H9 (cell line): ENCODE results near the gene PRPF6. TPM values are rescaled to one million over a fixed set of nuclear protein-coding genes. Genes with fewer than 3 reads are reported as not detected.

Experiments
- DNase-seq: peaks from one replicate; pipeline ENCODE4 v3.0.0-alpha.2; 2017
- H2AFZ ChIP-seq: one replicate; pipeline ENCODE4 v1.6.1; 2013; ENCODE audit warnings: mild to moderate bottlenecking, low read length, control low read depth, moderate library complexity
- H2AK5ac ChIP-seq: 2 replicates; pipeline ENCODE4 v1.6.1; 2013; ENCODE audit warnings: low read length, control low read depth, mixed read lengths; ENCODE audit not compliant: insufficient read length
- H2BK120ac ChIP-seq: one replicate; pipeline ENCODE4 v1.6.1; 2013; ENCODE audit warnings: low read depth, mild to moderate bottlenecking, low read length, control low read depth, inconsistent platforms; ENCODE audit not compliant: poor library complexity, severe bottlenecking
- H2BK12ac ChIP-seq: 2 replicates; pipeline ENCODE4 v1.6.1; 2013; ENCODE audit warnings: low read length, control low read depth, mixed read lengths, low read depth; ENCODE audit not compliant: insufficient read length
- H2BK15ac ChIP-seq: 2 replicates; pipeline ENCODE4 v1.6.1; 2013; ENCODE audit warnings: low read depth, low read length, control low read depth
- H2BK20ac ChIP-seq: one replicate; pipeline ENCODE4 v1.6.1; 2013; ENCODE audit warnings: low read depth, mild to moderate bottlenecking, low read length, control low read depth, inconsistent platforms; ENCODE audit not compliant: poor library complexity, severe bottlenecking
- H2BK5ac ChIP-seq: 2 replicates; pipeline ENCODE4 v1.6.1; 2013; ENCODE audit warnings: low read length, control low read depth, mixed read lengths; ENCODE audit not compliant: insufficient read length
- H3K14ac ChIP-seq: 2 replicates; pipeline ENCODE4 v1.6.1; 2013; ENCODE audit warnings: low read length, control low read depth; ENCODE audit not compliant: insufficient read depth
- H3K18ac ChIP-seq: 2 replicates; pipeline ENCODE4 v1.6.1; 2013; ENCODE audit warnings: low read depth, mild to moderate bottlenecking, mixed read lengths, low read length, control low read depth; ENCODE audit not compliant: insufficient read length
- H3K23ac ChIP-seq: 2 replicates; pipeline ENCODE4 v1.6.1; 2013; ENCODE audit warnings: low read length, control low read depth, mixed read lengths, low read depth; ENCODE audit not compliant: insufficient read length
- H3K23me2 ChIP-seq: 2 replicates; pipeline ENCODE4 v1.6.1; 2013; ENCODE audit warnings: low read depth, mild to moderate bottlenecking, mixed read lengths, low read length, control low read depth; ENCODE audit not compliant: insufficient read length, poor library complexity, severe bottlenecking
- H3K27ac ChIP-seq: 2 replicates; pipeline ENCODE4 v1.5.1; 2013; ENCODE audit warnings: low read length, control low read depth, mixed read lengths, low read depth; ENCODE audit not compliant: insufficient read length
- H3K27me3 ChIP-seq: 2 replicates; pipeline ENCODE4 v1.6.1; 2013; ENCODE audit warnings: low read length, control low read depth, inconsistent platforms; ENCODE audit not compliant: insufficient read depth
- H3K4ac ChIP-seq: 2 replicates; pipeline ENCODE4 v1.6.1; 2013; ENCODE audit warnings: low read depth, mild to moderate bottlenecking, control low read depth, inconsistent platforms, low read length, moderate library complexity
- H3K4me1 ChIP-seq: 2 replicates; pipeline ENCODE4 v1.6.1; 2013; ENCODE audit warnings: low read length, control low read depth, inconsistent platforms; ENCODE audit not compliant: insufficient read depth
- H3K4me2 ChIP-seq: 2 replicates; pipeline ENCODE4 v1.6.1; 2013; ENCODE audit warnings: low read length, control low read depth, mixed read lengths; ENCODE audit not compliant: insufficient read length, insufficient read depth
- H3K56ac ChIP-seq: 2 replicates; pipeline ENCODE4 v1.6.1; 2013; ENCODE audit warnings: low read depth, mild to moderate bottlenecking, mixed read lengths, low read length, control low read depth; ENCODE audit not compliant: insufficient read length
- H3K79me1 ChIP-seq: 2 replicates; pipeline ENCODE4 v1.6.1; 2013; ENCODE audit warnings: low read depth, mild to moderate bottlenecking, moderate library complexity, low read length, control low read depth, inconsistent platforms; ENCODE audit not compliant: insufficient read depth, poor library complexity, severe bottlenecking
- H3K79me2 ChIP-seq: 2 replicates; pipeline ENCODE4 v1.6.1; 2013; ENCODE audit warnings: low read length, control low read depth, inconsistent platforms; ENCODE audit not compliant: insufficient read depth
- H3K9ac ChIP-seq: 2 replicates; pipeline ENCODE4 v1.6.1; 2013; ENCODE audit warnings: low read length, control low read depth, mixed read lengths; ENCODE audit not compliant: insufficient read length; ENCODE audit errors: extremely low read depth
- H3K9me3 ChIP-seq: one replicate; pipeline ENCODE4 v1.6.1; 2013; ENCODE audit warnings: low read depth, low read length, inconsistent platforms; ENCODE audit not compliant: control insufficient read depth
- H3T11ph ChIP-seq: one replicate; pipeline ENCODE4 v1.6.1; 2013; ENCODE audit warnings: mild to moderate bottlenecking, low read length, control low read depth, inconsistent platforms
- H4K20me1 ChIP-seq: one replicate; pipeline ENCODE4 v1.6.1; 2013; ENCODE audit not compliant: control insufficient read depth, insufficient read length, insufficient read depth
- H4K5ac ChIP-seq: 2 replicates; pipeline ENCODE4 v1.6.1; 2013; ENCODE audit warnings: low read depth, mild to moderate bottlenecking, mixed read lengths, low read length, control low read depth; ENCODE audit not compliant: insufficient read length
- H4K8ac ChIP-seq: replicated peaks from 2 replicates; pipeline ENCODE4 v1.6.1; 2013; ENCODE audit warnings: low read length, control low read depth, mixed read lengths, low read depth; ENCODE audit not compliant: insufficient read length
- H4K91ac ChIP-seq: 2 replicates; pipeline ENCODE4 v1.6.1; 2013; ENCODE audit warnings: low read depth, mild to moderate bottlenecking, moderate library complexity, mixed read lengths, low read length, control low read depth; ENCODE audit not compliant: insufficient read length
- H3K27ac Mint-ChIP-seq, 3 experiments: 2 replicates in 2 of 3; 3 replicates in 1 of 3; pipeline ENCODE4 v1.8.0; 2020 to 2021; ENCODE audit warnings: mixed read lengths in 3 of 3, mild to moderate bottlenecking in 1 of 3, moderate library complexity in 1 of 3
- H3K27me3 Mint-ChIP-seq: 2 replicates; pipeline ENCODE4 v1.8.0; 2021; ENCODE audit warnings: low read depth, mild to moderate bottlenecking, moderate library complexity, mixed read lengths
- H3K36me3 Mint-ChIP-seq, 3 experiments: 2 replicates in 2 of 3; 3 replicates in 1 of 3; pipeline ENCODE4 v1.8.0; 2020 to 2021; ENCODE audit warnings: low read depth in 3 of 3, mixed read lengths in 3 of 3; ENCODE audit not compliant: insufficient read depth in 1 of 3
- H3K4me1 Mint-ChIP-seq, 2 experiments: 2 replicates each; pipeline ENCODE4 v1.8.0; 2020; ENCODE audit warnings: mixed read lengths in 2 of 2
- H3K4me3 Mint-ChIP-seq, 2 experiments: 2 replicates in 1 of 2; 3 replicates in 1 of 2; pipeline ENCODE4 v1.8.0; 2020 to 2021; ENCODE audit warnings: mild to moderate bottlenecking in 2 of 2, mixed read lengths in 2 of 2, moderate library complexity in 1 of 2
- H3K9me3 Mint-ChIP-seq, 2 experiments: 2 replicates in 1 of 2; 3 replicates in 1 of 2; pipeline ENCODE4 v1.8.0; 2020; ENCODE audit warnings: mild to moderate bottlenecking in 2 of 2, mixed read lengths in 2 of 2, moderate library complexity in 1 of 2
- CTCF ChIP-seq: fragments of 200-600 bp; sonication (generic); conservative IDR thresholded peaks from 3 replicates; pipeline ENCODE4 v1.8.0; 2021; ENCODE audit warnings: antibody characterized with exemption, mild to moderate bottlenecking
- WGBS: extraction: QIAGEN DNeasy Blood & Tissue Kit; methylation state at CpG from one replicate; pipeline ENCODE4 v1.1.7; 2013; ENCODE audit warnings: missing lambda C conversion rate, low lambda C conversion rate, mixed read lengths; ENCODE audit not compliant: insufficient read length; ENCODE audit errors: extremely low coverage; 5-methylcytosine and 5-hydroxymethylcytosine counted together
- total RNA-seq: library from RNA; stranded (reverse); gene quantifications from 2 replicates; pipeline ENCODE4 v1.2.1, GENCODE V29; 2021

PRPF6 gene
- total RNA-seq, 1 experiment from 2014 or later, result 87.9 TPM

GRCh38 chr20:64074184-64074789 lies 93.4 kb downstream of the PRPF6 start:
- Histone ChIP-seq H4K91ac (no peak overlapping the region), H3K79me1 (no peaks in the 10 kb centered on the region), H4K20me1 (no peaks in the 10 kb centered on the region), H3K9ac (no peak overlapping the region), H2BK20ac (no peak overlapping the region), H3K56ac (no peak overlapping the region), H4K5ac (no peak overlapping the region), H2BK12ac (no peak overlapping the region), H2AK5ac (no peak overlapping the region), H3K23me2 (peaks cover 3% of the 10 kb centered on the region), H3K4me2 (no peak overlapping the region), H3K23ac (no peak overlapping the region), H3K18ac (no peak overlapping the region), H3K27me3 (no peaks in the 10 kb centered on the region), H2BK15ac (no peak overlapping the region), H4K8ac (no peak overlapping the region), H3K4ac (no peak overlapping the region), H3K27ac (no peak overlapping the region), H2BK120ac (no peak overlapping the region), H2AFZ (no peak overlapping the region), H3K14ac (no peak overlapping the region; the same call in 1 of the 2 replicates), H3K79me2 (no peaks in the 10 kb centered on the region), H3K9me3 (no peaks in the 10 kb centered on the region), H3K4me1 (no peaks in the 10 kb centered on the region; the same call in 1 of the 2 replicates), H3T11ph (no peak overlapping the region), H2BK5ac (no peak overlapping the region)
- no peak overlapping the region for H3K27ac Mint-ChIP-seq
- no peaks in the 10 kb centered on the region; a peak in 2 of 7 replicates for H3K36me3 Mint-ChIP-seq
- H3K9me3 Mint-ChIP-seq, result no peaks in the 10 kb centered on the region
- no peaks in the 10 kb centered on the region for H3K27me3 Mint-ChIP-seq
- no CpG with 5 or more reads among the region's 28 CpGs for WGBS
- no peak overlapping the region for H3K4me3 Mint-ChIP-seq
- TF ChIP-seq CTCF, result no peak
- DNase-seq, result no peak
- peaks cover 9 to 12% of the 10 kb centered on the region in 2 experiments for H3K4me1 Mint-ChIP-seq
